ENCODE data around the gene EBLN1.

EBLN1 gene

GRCh38 chr10:22217842-22218241, at the start of gene EBLN1:
Gene EBLN1, minus strand, starts transcription at chr10:22218015. Its CDS starts 8,032 bp downstream, at chr10:22209983.
- Histone ChIP-seq H3K79me2 (ENCODE audit: control insufficient read depth, insufficient read depth, low read length, unreplicated experiment) (no peaks in the 10 kb centered on the region), H3K27ac (ENCODE audit: low read depth, low read length) (no peak within 1 kb of the TSS), H3K36me3 (ENCODE audit: insufficient read depth, low read length) (no peaks in the 10 kb centered on the region), H3K27me3 (ENCODE audit: insufficient read depth, low read length) (no peaks in the 10 kb centered on the region), H3K4me1 (ENCODE audit: control insufficient read depth, insufficient read depth, low read length, unreplicated experiment) (no peaks in the 10 kb centered on the region), H2AFZ (ENCODE audit: low read length, unreplicated experiment) (no peak within 1 kb of the TSS), H3K4me3 (ENCODE audit: low read depth, low read length) (no peak within 1 kb of the TSS)

GRCh38 chr10:22265839-22266537, 48.2 kb upstream of the EBLN1 start:
- Histone ChIP-seq H3K27ac (ENCODE audit: low read depth, low read length) (no peak overlapping the region), H3K36me3 (ENCODE audit: insufficient read depth, low read length) (no peaks in the 10 kb centered on the region), H3K4me3 (ENCODE audit: low read depth, low read length) (no peak overlapping the region), H3K4me1 (ENCODE audit: control insufficient read depth, insufficient read depth, low read length, unreplicated experiment) (no peaks in the 10 kb centered on the region), H2AFZ (ENCODE audit: low read length, unreplicated experiment) (no peak overlapping the region), H3K27me3 (ENCODE audit: insufficient read depth, low read length) (peaks cover 16% of the 10 kb centered on the region), H3K79me2 (ENCODE audit: control insufficient read depth, insufficient read depth, low read length, unreplicated experiment) (no peaks in the 10 kb centered on the region)

- Histone ChIP-seq H3K27ac (ENCODE audit: low read depth, low read length) (no peak overlapping the region), H3K27me3 (ENCODE audit: insufficient read depth, low read length) (peaks cover 16% of the 10 kb centered on the region), H3K4me3 (ENCODE audit: low read depth, low read length) (no peak overlapping the region), H2AFZ (ENCODE audit: low read length, unreplicated experiment) (no peak overlapping the region), H3K36me3 (ENCODE audit: insufficient read depth, low read length) (no peaks in the 10 kb centered on the region), H3K79me2 (ENCODE audit: control insufficient read depth, insufficient read depth, low read length, unreplicated experiment) (no peaks in the 10 kb centered on the region), H3K4me1 (ENCODE audit: control insufficient read depth, insufficient read depth, low read length, unreplicated experiment) (no peaks in the 10 kb centered on the region)
Measured at GRCh38 chr10:22263106-22263505, 45.3 kb upstream of the EBLN1 start.

- Histone ChIP-seq H3K79me2 (ENCODE audit: control insufficient read depth, insufficient read depth, low read length, unreplicated experiment) (no peaks in the 10 kb centered on the region), H3K27me3 (ENCODE audit: insufficient read depth, low read length) (no peaks in the 10 kb centered on the region), H3K36me3 (ENCODE audit: insufficient read depth, low read length) (no peaks in the 10 kb centered on the region), H3K4me3 (ENCODE audit: low read depth, low read length) (no peak overlapping the region), H3K27ac (ENCODE audit: low read depth, low read length) (no peak overlapping the region), H2AFZ (ENCODE audit: low read length, unreplicated experiment) (no peak overlapping the region), H3K4me1 (ENCODE audit: control insufficient read depth, insufficient read depth, low read length, unreplicated experiment) (no peaks in the 10 kb centered on the region)
Measured at GRCh38 chr10:22259280-22259679, 41.5 kb upstream of the EBLN1 start.

- no peaks in the 10 kb centered on the region for H3K79me2 ChIP-seq (ENCODE audit: control insufficient read depth, insufficient read depth, low read length, unreplicated experiment)
- no peaks in the 10 kb centered on the region for H3K36me3 ChIP-seq (ENCODE audit: insufficient read depth, low read length)
- H3K27ac ChIP-seq (ENCODE audit: low read depth, low read length), result no peak overlapping the region
- H3K4me1 ChIP-seq (ENCODE audit: control insufficient read depth, insufficient read depth, low read length, unreplicated experiment), result peaks cover 6% of the 10 kb centered on the region
- no peak overlapping the region for H3K4me3 ChIP-seq (ENCODE audit: low read depth, low read length)
- H3K27me3 ChIP-seq (ENCODE audit: insufficient read depth, low read length), result no peaks in the 10 kb centered on the region
- H2AFZ ChIP-seq (ENCODE audit: low read length, unreplicated experiment), result no peak overlapping the region
Measured at GRCh38 chr10:22258471-22258870, 40.7 kb upstream of the EBLN1 start.

GRCh38 chr10:22253580-22253882, 35.7 kb upstream of the EBLN1 start:
- Histone ChIP-seq H3K79me2 (ENCODE audit: control insufficient read depth, insufficient read depth, low read length, unreplicated experiment) (peaks cover 17% of the 10 kb centered on the region), H2AFZ (ENCODE audit: low read length, unreplicated experiment) (no peak overlapping the region), H3K27me3 (ENCODE audit: insufficient read depth, low read length) (no peaks in the 10 kb centered on the region), H3K36me3 (ENCODE audit: insufficient read depth, low read length) (no peaks in the 10 kb centered on the region), H3K27ac (ENCODE audit: low read depth, low read length) (no peak overlapping the region), H3K4me3 (ENCODE audit: low read depth, low read length) (peak overlapping the region; percentile 88), H3K4me1 (ENCODE audit: control insufficient read depth, insufficient read depth, low read length, unreplicated experiment) (peaks cover 23% of the 10 kb centered on the region)

GRCh38 chr10:22252801-22253579, 35.2 kb upstream of the EBLN1 start:
- H3K4me1 ChIP-seq (ENCODE audit: control insufficient read depth, insufficient read depth, low read length, unreplicated experiment), result peaks cover 28% of the 10 kb centered on the region
- no peaks in the 10 kb centered on the region for H3K36me3 ChIP-seq (ENCODE audit: insufficient read depth, low read length)
- peak overlapping the region; percentile 79; the same call in 1 of the 2 replicates for H3K27ac ChIP-seq (ENCODE audit: low read depth, low read length)
- no peaks in the 10 kb centered on the region for H3K27me3 ChIP-seq (ENCODE audit: insufficient read depth, low read length)
- H3K4me3 ChIP-seq (ENCODE audit: low read depth, low read length), result peak overlapping the region; percentile 88
- peaks cover 17% of the 10 kb centered on the region for H3K79me2 ChIP-seq (ENCODE audit: control insufficient read depth, insufficient read depth, low read length, unreplicated experiment)
- H2AFZ ChIP-seq (ENCODE audit: low read length, unreplicated experiment), result peak overlapping the region; percentile 54

GRCh38 chr10:22252224-22252800, 34.5 kb upstream of the EBLN1 start:
- peaks cover 17% of the 10 kb centered on the region for H3K79me2 ChIP-seq (ENCODE audit: control insufficient read depth, insufficient read depth, low read length, unreplicated experiment)
- no peaks in the 10 kb centered on the region for H3K27me3 ChIP-seq (ENCODE audit: insufficient read depth, low read length)
- H3K4me3 ChIP-seq (ENCODE audit: low read depth, low read length), result peak overlapping the region; percentile 88
- H3K27ac ChIP-seq (ENCODE audit: low read depth, low read length), result peak overlapping the region; percentile 79
- H3K4me1 ChIP-seq (ENCODE audit: control insufficient read depth, insufficient read depth, low read length, unreplicated experiment), result peaks cover 35% of the 10 kb centered on the region
- no peaks in the 10 kb centered on the region for H3K36me3 ChIP-seq (ENCODE audit: insufficient read depth, low read length)
- H2AFZ ChIP-seq (ENCODE audit: low read length, unreplicated experiment), result peak overlapping the region; percentile 93

- Histone ChIP-seq H2AFZ (ENCODE audit: low read length, unreplicated experiment) (peak overlapping the region; percentile 93), H3K4me1 (ENCODE audit: control insufficient read depth, insufficient read depth, low read length, unreplicated experiment) (peaks cover 40% of the 10 kb centered on the region), H3K27ac (ENCODE audit: low read depth, low read length) (peak overlapping the region; percentile 79), H3K79me2 (ENCODE audit: control insufficient read depth, insufficient read depth, low read length, unreplicated experiment) (peaks cover 17% of the 10 kb centered on the region), H3K4me3 (ENCODE audit: low read depth, low read length) (peak overlapping the region; percentile 88), H3K27me3 (ENCODE audit: insufficient read depth, low read length) (no peaks in the 10 kb centered on the region), H3K36me3 (ENCODE audit: insufficient read depth, low read length) (no peaks in the 10 kb centered on the region)
Measured at GRCh38 chr10:22251751-22252223, 34.0 kb upstream of the EBLN1 start.

- no peaks in the 10 kb centered on the region for H3K27me3 ChIP-seq (ENCODE audit: insufficient read depth, low read length)
- H3K27ac ChIP-seq (ENCODE audit: low read depth, low read length), result peak overlapping the region; percentile 79
- peak overlapping the region; percentile 93 for H2AFZ ChIP-seq (ENCODE audit: low read length, unreplicated experiment)
Measured at GRCh38 chr10:22250897-22251660, 33.3 kb upstream of the EBLN1 start.

More at GRCh38 chr10:22250897-22251660, 33.3 kb upstream of the EBLN1 start:
- peaks cover 17% of the 10 kb centered on the region for H3K79me2 ChIP-seq (ENCODE audit: control insufficient read depth, insufficient read depth, low read length, unreplicated experiment)
- peak overlapping the region; percentile 88 for H3K4me3 ChIP-seq (ENCODE audit: low read depth, low read length)
- H3K36me3 ChIP-seq (ENCODE audit: insufficient read depth, low read length), result no peaks in the 10 kb centered on the region
- H3K4me1 ChIP-seq (ENCODE audit: control insufficient read depth, insufficient read depth, low read length, unreplicated experiment), result peaks cover 45% of the 10 kb centered on the region
